GM21381 (cell line): ENCODE results near the gene PCNT.

Experiments
- ATAC-seq: cut with Tn5 transposase; IDR thresholded peaks from one replicate; pipeline ENCODE4 v1.9.1; 2021; ENCODE audit warnings: mild to moderate bottlenecking, moderate library complexity; ENCODE audit not compliant: unreplicated experiment

PCNT gene

GRCh38 chr21:46474382-46474781 lies 150.4 kb downstream of the PCNT start:
- ATAC-seq, result no peak

DNA sequence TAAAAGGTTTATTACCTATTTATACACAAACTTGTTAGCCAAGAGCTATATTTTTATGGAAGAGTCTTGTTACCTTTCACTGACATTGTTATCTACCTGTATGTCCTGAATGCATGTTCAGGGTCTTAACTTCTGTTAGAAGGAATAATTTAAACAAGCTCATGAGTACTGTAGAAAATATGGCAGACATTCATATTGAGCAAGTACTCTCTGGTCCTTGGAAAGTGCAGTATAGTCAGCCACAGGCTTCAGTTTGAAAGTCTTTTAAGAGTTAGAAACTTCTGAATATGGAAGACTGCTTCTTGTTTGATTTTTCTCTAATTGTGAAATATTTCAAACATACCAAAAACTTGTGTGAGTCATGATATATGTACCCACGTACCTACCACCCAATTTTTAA lies 151.3 kb downstream of the PCNT start:
- ATAC-seq, result no peak

DNA sequence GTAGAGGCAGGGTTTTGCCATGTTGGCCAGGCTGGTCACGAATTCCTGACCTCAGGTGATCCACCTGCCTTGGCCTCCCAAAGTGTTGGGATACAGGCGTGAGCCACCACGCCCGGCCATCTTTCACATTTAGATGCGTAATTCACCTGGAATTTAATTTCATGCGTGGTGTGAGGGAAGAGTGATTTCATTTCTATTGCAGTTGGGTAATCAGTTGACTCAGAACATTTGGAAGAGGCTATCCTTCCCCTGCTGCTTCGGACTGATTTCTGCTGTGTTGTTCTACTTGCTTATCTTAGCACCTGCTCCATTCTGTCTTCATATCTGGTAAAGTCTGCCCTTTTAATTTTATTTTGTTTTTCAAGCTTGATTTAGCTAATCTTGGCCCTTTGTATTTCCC lies 153.8 kb downstream of the PCNT start:
- no peak for ATAC-seq

- ATAC-seq, result no peak
Observed at GRCh38 chr21:46478910-46479309, 155.0 kb downstream of the PCNT start.

- no peak for ATAC-seq
Observed at GRCh38 chr21:46480466-46480865, 156.5 kb downstream of the PCNT start.

- no peak for ATAC-seq
Observed at GRCh38 chr21:46482225-46482845, 158.4 kb downstream of the PCNT start.

- ATAC-seq, result no peak
Observed at GRCh38 chr21:46482846-46483231, 158.9 kb downstream of the PCNT start.

DNA sequence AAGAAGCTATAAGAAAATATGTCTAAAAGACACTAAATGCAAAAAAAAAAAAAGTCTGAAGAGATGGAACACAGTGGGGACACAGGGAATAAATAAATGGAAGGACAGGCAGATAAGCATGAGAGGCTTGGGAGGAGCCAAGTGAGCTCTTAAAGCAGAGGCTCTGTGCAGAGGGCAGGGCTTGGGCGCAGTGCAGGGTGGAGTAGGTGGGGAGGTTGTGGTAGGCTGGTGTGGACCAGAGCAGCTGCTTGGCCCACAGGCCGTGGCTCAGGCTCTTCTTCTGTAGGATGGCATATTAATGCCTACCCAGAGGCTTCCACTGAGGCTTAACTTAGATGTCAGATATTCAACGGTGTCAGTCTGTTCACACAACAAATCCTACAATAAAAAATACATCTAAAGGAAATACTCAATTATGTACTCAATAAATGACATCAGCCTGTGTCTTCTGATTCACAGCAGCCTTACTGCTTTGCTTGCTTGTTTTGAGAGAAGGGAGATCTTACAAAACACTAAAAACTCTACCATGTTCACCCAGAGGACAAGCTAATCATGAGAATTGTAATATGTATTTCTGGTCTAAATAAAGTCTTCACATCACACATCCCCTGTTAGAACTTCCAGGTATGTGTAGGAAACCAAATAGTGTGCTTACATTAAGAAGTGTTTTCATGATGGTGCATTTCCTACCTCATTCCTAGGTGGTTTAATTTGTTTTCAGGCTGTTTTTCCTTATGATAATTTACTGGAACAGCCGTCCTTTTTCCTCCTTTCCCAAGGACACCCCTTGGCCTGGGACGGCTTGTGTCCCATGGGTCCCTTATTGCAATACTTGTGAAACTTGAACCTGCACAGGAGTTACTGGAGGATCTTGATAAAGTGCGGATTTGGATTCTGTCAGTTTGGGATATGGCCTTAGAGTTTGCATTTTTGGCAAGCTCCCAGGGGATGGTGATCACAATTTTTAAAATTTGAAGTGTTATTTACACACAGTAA lies 159.6 kb downstream of the PCNT start:
- ATAC-seq, result no peak

GRCh38 chr21:46486481-46487126 lies 162.6 kb downstream of the PCNT start:
- no peak for ATAC-seq

DNA sequence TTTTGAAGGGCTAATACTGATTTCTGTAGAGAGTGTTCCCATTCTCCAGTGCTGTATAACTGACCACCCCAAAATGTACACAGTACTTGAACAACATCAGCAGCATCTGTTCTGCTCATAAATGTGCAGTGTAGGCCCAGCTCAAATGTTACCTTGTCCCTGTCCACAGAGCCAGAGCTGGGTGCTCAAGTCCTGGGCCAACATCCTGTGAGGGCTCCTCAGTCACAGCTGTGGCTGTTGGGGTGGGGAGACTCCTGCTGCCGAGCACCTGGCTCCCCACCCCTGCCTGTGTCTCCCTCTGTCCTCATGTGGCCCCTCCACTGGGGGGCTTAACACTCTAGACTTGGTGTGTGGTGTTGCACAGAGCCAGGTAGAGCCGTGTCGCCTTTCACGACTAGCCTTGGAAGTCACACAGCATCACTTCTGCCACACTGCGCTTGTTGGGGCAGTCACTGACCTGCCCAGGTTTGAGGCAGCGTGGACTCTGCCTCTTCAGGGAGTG lies 165.3 kb downstream of the PCNT start:
- ATAC-seq, result no peak

- no peak for ATAC-seq
Observed at GRCh38 chr21:46489800-46490199, 165.8 kb downstream of the PCNT start.

- no peak for ATAC-seq
Observed at GRCh38 chr21:46491553-46491952, 167.6 kb downstream of the PCNT start.

DNA sequence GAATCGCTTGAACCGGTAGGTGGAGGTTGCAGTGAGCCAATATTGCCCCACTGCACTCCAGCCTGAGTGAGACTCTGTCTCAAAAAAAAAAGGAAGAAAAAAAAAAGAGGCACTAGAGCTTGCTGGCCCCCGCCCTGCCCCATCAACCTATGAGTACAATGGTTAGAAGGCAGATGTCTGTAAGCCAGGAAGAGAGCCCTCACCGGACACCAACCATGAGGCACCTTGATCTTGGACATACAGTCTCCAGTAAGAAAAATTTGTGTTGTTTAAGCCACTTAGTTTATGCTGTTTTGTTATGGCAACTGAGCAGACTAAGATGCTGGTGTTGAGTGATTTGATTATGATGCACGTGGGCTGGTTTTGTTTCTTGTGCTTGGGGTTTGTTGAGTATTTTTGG lies 168.9 kb downstream of the PCNT start:
- no peak for ATAC-seq

- ATAC-seq, result no peak
Observed at GRCh38 chr21:46493828-46494227, 169.9 kb downstream of the PCNT start.
